HG03097 (cell line): ENCODE results near the gene DEPP1.

ENCODE experiments used
- ATAC-seq: cut with Tn5 transposase; IDR thresholded peaks from one replicate; pipeline ENCODE4 v1.9.1; 2021; ENCODE audit not compliant: unreplicated experiment, low FRiP score

Gene DEPP1

GRCh38 chr10:44968500-44969400 is 9.9 kb downstream of the DEPP1 start:
- no peak for ATAC-seq

GRCh38 chr10:44968091-44968490 is 10.5 kb downstream of the DEPP1 start:
- ATAC-seq: no peak

- ATAC-seq: no peak
Measured at GRCh38 chr10:44967616-44968015, 11.0 kb downstream of the DEPP1 start.

- no peak for ATAC-seq
Measured at GRCh38 chr10:44966816-44967509, 11.6 kb downstream of the DEPP1 start.

- ATAC-seq: no peak
Measured at GRCh38 chr10:44966129-44966815, 12.3 kb downstream of the DEPP1 start.

- no peak for ATAC-seq
Measured at GRCh38 chr10:44965651-44966097, 12.9 kb downstream of the DEPP1 start.

- ATAC-seq: no peak
Measured at GRCh38 chr10:44965104-44965503, 13.5 kb downstream of the DEPP1 start.

DNA sequence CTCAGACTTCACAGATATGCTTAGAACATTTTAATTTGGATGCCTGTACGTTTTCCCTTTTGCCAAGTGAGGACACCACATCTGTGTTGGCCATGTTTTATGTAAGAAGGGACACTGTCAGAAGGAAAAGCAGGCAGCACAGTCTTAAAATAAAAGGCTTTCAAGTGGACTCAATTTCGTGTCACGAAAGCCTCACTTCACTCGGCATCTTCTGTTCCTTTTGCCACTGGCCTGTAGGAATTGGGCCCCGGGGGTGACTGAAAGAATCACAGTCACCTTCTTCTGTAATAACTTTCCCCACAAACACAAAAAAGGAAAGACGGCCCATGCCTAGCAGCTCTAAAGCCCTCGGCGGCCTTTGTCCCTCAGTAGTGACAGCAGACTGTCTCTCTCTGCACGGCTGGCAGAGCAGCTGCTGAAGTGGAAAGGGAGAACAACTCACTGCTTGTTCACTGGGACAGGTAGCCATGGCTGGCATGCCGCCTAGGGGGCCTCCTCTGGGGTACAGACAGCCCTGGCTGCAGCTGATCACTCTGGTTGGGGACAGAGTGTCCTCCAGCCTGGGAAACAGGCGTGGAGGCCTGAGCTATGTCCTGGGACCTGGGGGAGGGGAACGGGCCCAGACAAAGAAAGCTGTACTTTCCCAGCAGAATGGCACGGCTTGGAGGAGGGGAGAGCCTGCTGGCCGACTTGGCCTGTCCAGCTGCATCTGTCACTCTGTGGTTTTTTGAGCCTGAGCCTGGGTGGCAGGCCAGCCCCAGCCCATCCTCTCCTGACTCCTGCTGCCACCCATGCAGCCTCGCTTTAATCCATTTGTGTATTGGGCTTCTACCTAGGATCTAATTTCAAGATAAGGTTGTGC is 14.6 kb downstream of the DEPP1 start:
- ATAC-seq: no peak

DNA sequence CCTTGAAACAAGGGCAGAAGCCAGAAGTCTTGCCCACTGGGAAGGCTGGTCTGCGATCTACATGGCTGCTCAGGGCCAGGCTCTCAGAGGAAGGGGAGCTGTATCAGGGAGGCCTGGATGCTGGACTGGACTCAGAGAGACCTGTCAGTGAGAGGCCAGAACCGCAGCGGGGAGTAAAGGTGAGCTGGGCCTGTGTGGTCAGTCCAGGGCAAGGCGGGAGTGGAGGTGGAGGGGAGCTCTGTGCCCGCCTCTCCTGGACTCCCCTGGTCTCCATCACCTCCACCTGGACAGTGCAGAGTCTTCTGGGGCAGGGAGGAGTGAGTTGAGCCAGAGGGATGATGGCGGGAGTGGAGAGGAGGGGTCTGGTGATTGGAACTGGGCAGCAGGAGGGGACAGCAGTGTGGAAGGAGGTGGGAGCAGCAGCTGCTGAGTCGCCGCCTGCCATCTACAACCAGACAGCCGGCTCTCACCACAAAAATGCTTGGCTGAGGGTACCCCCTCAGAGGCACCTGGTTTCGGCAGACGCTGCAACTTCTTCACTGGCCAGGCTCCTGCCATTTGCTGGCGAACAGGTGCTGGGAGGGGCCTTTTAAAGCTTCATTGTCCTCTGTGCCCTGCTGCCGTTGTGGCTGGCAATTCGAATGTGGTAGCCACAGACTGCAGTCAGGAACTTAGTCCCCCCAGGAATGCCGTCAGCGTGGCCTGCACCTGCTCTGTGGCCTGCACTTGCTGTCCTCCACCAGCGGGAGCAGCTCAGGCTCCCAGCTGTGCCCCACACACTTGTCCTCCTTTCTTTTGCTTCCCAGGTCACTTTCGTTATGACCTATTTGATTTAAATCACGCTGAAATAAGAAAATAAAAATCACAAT is 15.5 kb downstream of the DEPP1 start:
- ATAC-seq: no peak

GRCh38 chr10:44961931-44962750 is 16.5 kb downstream of the DEPP1 start:
- ATAC-seq: no peak

DNA sequence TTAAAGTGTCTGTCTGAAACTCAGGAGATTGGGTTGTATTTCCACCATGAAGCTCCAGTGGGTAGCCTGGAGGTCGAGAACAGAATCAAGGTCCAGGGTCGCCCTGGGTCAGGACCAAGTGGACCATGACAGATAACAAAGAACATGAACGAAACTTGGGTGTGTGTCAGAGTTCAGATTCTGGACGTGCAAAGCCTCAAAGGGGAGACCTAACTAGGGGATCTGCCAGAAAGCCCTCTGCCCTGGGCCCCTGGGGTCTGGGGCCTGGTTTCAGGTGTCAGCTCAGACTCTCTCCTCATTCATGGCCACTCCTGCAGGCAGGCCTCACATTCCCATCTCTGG is 17.4 kb downstream of the DEPP1 start:
- ATAC-seq: no peak

- ATAC-seq: no peak
Measured at GRCh38 chr10:44960482-44961229, 18.0 kb downstream of the DEPP1 start.

DNA sequence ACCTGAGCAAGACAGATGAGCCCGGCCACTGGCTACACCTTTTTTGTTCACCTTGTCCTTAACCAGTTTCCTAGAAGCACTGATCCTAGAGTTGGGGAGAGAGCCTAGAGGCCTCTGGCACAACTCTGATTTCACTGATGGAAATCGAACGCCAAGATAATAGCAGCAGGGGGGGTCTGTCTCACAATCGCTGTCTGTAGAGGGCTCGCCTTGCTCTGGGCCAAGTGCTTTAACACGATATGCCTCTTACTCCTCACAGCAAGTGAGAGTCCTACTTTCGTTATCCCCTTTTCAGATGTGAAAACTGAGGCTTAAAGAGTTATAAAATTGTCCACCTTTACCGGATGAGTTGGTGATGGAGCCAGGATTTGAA is 18.5 kb downstream of the DEPP1 start:
- no peak for ATAC-seq

DNA sequence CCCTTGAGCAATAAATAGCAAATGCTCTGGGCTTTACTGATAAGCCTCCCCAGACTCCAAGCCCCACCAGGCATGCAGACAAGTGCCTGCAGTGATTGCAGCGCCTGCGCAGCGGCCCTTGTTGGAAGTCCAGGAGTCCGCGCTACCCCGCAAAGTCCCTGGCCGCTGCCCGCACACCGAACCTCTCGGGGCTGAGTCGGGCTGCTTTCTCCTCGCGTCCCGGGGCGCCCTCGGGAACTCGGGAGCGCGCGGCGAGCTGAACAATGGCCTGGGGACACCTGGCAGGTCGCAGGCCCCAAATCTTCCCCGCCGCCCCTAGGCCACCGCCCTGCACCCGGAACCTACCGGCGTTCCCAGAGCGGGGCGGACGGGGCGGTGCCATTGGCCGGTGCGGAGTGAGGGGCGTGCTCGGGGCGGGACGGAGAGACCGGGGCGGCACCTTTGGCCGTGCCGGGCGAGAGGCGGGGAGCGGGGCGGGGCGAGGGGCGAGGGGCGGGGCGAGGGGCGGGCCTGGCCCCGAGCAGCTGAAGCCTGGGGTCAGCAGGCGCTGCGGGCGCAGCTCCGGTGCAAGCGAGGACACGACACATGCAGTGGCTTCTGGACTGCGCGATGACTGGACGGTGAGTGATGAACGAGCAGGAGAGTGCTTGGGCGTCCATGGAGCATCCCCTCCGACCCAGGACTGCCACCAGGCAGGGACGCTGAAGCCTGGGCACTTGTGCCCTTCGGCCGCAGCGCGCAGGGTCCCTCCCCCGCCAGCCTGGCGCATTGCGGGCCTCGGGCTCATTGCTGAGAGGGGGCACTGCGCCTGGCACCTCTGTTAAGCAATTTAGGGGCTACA is 19.1 kb downstream of the DEPP1 start, which contains the start of gene RASSF4:
Gene RASSF4, plus strand, starts transcription at position 556 of the 841 bp plus-strand sequence. CDS start 10,401 bp downstream, outside the sequence.
- peak; percentile 92 for ATAC-seq

GRCh38 chr10:44958898-44959246 is 19.7 kb downstream of the DEPP1 start:
- no peak for ATAC-seq

GRCh38 chr10:44958196-44958897 is 20.3 kb downstream of the DEPP1 start:
- ATAC-seq: no peak
